Measurements from ENCODE around the gene SLC26A11. TPM values are rescaled to one million over a fixed set of nuclear protein-coding genes. Genes with fewer than 3 reads are reported as not detected.

Gene SLC26A11
- polyA plus RNA-seq, 1 donor (not counting 4 experiments of a cell fraction or from before 2014, with no cell fraction given), result 2.2 TPM

- Histone ChIP-seq H3K9ac (ENCODE audit: control insufficient read depth, extremely low read depth, insufficient read depth, low read length) (no peak overlapping the region), H3K4me3 (ENCODE audit: control insufficient read depth in 2 of 3, extremely low read depth in 1 of 3, insufficient read depth in 2 of 3, low read depth in 1 of 3, low read length in 3 of 3) (no peak overlapping the region), H3K27ac (ENCODE audit: control insufficient read depth, insufficient read depth, low read length) (no peak overlapping the region), H3K4me2 (ENCODE audit: control insufficient read depth, extremely low read depth, insufficient read depth, low read depth, low read length) (no peak overlapping the region), H3K27me3 (ENCODE audit: control insufficient read depth, extremely low read depth, insufficient read depth, low read length) (no peaks in the 10 kb centered on the region), H3K9me1 (ENCODE audit: control insufficient read depth, extremely low read depth, insufficient read depth, low read length) (no peaks in the 10 kb centered on the region), H3K36me3 (ENCODE audit: control insufficient read depth in 2 of 2, extremely low read depth in 1 of 2, insufficient read depth in 2 of 2, low read length in 2 of 2) (peaks cover 12 to 21% of the 10 kb centered on the region in 2 experiments), H3K4me1 (ENCODE audit: control insufficient read depth, extremely low read depth, insufficient read depth, low read length) (peaks cover 17% of the 10 kb centered on the region), H3K9me3 (ENCODE audit: control insufficient read depth, low read depth, low read length) (no peaks in the 10 kb centered on the region), H3K79me2 (ENCODE audit: control insufficient read depth, insufficient read depth, low read length) (peaks cover 14% of the 10 kb centered on the region), H4K20me1 (ENCODE audit: control insufficient read depth, extremely low read depth, insufficient read depth, low read length) (peaks cover under 1% of the 10 kb centered on the region), H2AFZ (ENCODE audit: control insufficient read depth, low read length) (no peak overlapping the region)
- dilution Hi-C loops (cut with MboI; ENCODE audit: extremely low pct_ligation_motif_present, low sequenced_read_pairs), result no loop called here
- no peak for TF ChIP-seq CTCF (optimal IDR thresholded peaks at IDR 0.05 in 1 of 3, IDR thresholded peaks at IDR 0.05 in 1 of 3, conservative IDR thresholded peaks at IDR 0.05 in 1 of 3; ENCODE audit: extremely low read depth in 1 of 3, insufficient read depth in 2 of 3, low read length in 3 of 3)
- TF ChIP-seq EZH2 (IDR thresholded peaks at IDR 0.05; ENCODE audit: low read length), result no peak
- DNase-seq (ENCODE audit: low read depth, low spot score), result no peak
- FAIRE-seq, result no peak
Observed at GRCh38 chr17:80265205-80266068, 45.2 kb downstream of the SLC26A11 start.

GRCh38 chr17:80267391-80267790 lies 47.2 kb downstream of the SLC26A11 start:
- Histone ChIP-seq H3K4me3 (ENCODE audit: control insufficient read depth in 2 of 3, extremely low read depth in 1 of 3, insufficient read depth in 2 of 3, low read depth in 1 of 3, low read length in 3 of 3) (no peak overlapping the region), H3K9me3 (ENCODE audit: control insufficient read depth, low read depth, low read length) (no peaks in the 10 kb centered on the region), H3K4me1 (ENCODE audit: control insufficient read depth, extremely low read depth, insufficient read depth, low read length) (peaks cover 9% of the 10 kb centered on the region), H3K36me3 (ENCODE audit: control insufficient read depth in 2 of 2, extremely low read depth in 1 of 2, insufficient read depth in 2 of 2, low read length in 2 of 2) (peaks cover 12 to 21% of the 10 kb centered on the region in 2 experiments), H4K20me1 (ENCODE audit: control insufficient read depth, extremely low read depth, insufficient read depth, low read length) (peaks cover 2% of the 10 kb centered on the region), H3K9ac (ENCODE audit: control insufficient read depth, extremely low read depth, insufficient read depth, low read length) (no peak overlapping the region), H2AFZ (ENCODE audit: control insufficient read depth, low read length) (no peak overlapping the region), H3K4me2 (ENCODE audit: control insufficient read depth, extremely low read depth, insufficient read depth, low read depth, low read length) (no peak overlapping the region), H3K27me3 (ENCODE audit: control insufficient read depth, extremely low read depth, insufficient read depth, low read length) (no peaks in the 10 kb centered on the region), H3K9me1 (ENCODE audit: control insufficient read depth, extremely low read depth, insufficient read depth, low read length) (peaks cover 2% of the 10 kb centered on the region), H3K79me2 (ENCODE audit: control insufficient read depth, insufficient read depth, low read length) (peaks cover 7% of the 10 kb centered on the region), H3K27ac (ENCODE audit: control insufficient read depth, insufficient read depth, low read length) (no peak overlapping the region)
- TF ChIP-seq CTCF (optimal IDR thresholded peaks at IDR 0.05 in 1 of 3, IDR thresholded peaks at IDR 0.05 in 1 of 3, conservative IDR thresholded peaks at IDR 0.05 in 1 of 3; ENCODE audit: extremely low read depth in 1 of 3, insufficient read depth in 2 of 3, low read length in 3 of 3) (no peak), EZH2 (IDR thresholded peaks at IDR 0.05; ENCODE audit: low read length) (no peak)
- DNase-seq (ENCODE audit: low read depth, low spot score), result no peak
- no peak for FAIRE-seq
- dilution Hi-C loops (cut with MboI; ENCODE audit: extremely low pct_ligation_motif_present, low sequenced_read_pairs), result no loop called here
